Activated T-cell treated with anti-CD3 and anti-CD28 coated beads for 24 hours (primary cell): ENCODE measurements around the gene XPA.
"Not testable (repeated sequence)": the region's sequence is repeated elsewhere in the genome, so short reads cannot be mapped to it uniquely, and the experiment has no call there.

Source experiments
- DNase-seq: peaks from one replicate; pipeline ENCODE4 v3.0.0-alpha.2; 2020; ENCODE audit warnings: low read depth

Gene XPA

DNA sequence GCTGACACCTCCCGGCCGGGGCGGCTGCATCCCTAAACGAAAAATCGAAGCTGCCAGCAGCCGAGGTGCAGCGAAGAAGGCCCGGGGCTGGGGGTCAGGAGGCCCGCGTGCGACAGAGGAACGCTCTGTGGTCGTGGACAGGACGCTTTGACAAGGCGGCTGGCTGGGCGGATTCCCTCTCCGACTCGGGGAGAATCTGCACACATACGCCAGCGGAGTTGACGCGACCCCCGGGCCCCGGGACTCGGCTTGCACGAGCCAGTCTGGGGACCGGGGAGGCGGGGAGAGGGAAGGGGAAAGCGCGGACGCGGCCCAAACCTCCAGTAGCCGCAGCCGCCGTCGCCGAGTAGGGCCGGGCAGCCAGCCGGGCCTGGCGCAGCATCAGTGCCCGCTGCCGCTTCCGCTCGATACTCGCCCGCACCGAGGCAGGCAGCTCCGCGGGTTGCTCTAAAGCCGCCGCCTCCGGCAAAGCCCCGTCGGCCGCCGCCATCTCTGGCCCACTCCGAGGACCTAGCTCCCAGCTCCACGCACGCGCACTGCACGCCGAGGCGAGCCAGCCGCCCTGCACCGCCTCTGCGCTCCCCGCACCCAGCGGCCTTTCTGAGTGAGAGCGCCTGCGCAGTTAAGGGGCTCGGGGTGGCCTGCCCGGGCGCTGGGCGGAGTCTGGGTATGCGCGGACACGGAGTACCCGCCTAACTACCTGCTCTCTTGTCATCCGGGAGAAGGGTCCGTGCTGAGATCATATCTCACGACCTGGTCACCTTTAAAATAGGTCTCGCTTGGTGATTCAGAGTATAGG, at the start of gene XPA:
Gene XPA (minus strand): TSS at position 538 of the 799 bp plus-strand sequence. CDS start 48 bp downstream, at position 490.
- DNase-seq: peak; percentile 96

DNA sequence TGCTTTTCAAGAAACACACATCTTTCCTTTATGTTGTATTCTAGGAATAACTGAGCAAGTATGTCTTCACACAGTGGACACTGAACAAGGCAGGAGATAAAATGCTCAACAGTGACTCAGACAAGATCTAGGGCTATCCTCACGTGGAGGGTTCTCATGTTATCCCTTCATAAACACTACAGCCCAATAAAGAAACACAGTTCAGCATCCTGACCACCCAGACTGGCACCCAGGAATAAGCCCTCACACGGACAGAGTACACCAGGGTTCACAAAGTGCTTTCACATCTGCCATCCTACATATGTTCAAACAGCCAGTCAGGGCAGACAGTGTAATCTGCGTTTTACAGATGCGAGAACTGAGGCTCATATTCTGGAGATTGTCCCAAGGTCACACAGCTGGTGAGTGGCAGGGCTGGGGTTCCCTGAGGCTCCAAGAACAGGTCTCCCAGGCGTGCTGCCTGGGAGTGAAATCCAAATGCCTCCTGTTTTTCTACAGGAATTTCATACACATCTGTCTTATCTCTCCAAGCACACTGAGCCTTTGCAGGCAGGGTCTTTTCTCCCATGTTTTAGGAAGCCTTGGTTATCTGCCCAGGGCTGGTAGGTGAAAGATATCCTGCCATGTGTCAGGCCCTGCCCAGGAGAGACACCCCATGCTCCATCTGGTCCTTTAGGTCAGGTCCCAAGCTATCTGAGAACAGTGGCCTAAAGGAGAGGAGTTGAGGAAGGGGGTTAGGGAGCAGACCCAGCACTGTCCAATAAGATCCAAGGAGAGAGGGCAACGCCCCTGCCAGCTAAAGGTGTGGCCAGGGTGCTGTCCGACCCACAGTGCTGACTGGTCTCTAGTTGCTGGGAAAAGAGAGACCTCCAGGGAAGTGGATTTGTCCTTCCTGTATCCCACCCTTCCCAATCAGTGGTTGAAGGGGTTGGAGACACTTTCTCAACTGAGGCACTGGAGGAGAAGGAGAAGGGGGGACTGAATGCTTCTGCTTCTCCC, 47.9 kb upstream of the XPA start:
- no peak for DNase-seq

DNA sequence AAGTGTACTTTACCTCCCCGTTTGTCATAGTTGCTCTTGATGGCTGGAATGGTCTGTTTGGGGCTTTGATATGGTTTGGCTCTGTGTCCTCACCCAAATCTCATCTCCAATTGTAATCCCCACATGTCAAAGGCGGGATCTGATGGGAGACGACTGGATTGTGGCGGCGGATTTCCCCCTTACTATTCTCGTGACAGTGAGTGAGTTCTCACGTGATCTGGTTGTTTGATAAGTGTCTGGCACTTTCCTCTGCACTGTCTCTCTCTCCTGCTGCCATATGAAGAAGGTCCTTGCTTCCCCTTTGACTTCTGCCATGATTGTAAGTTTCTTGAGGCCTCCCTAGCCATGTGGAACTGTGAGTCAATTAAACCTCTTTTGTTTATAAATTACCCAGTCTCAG, 46.9 kb upstream of the XPA start:
- not testable (repeated sequence) for DNase-seq

DNA sequence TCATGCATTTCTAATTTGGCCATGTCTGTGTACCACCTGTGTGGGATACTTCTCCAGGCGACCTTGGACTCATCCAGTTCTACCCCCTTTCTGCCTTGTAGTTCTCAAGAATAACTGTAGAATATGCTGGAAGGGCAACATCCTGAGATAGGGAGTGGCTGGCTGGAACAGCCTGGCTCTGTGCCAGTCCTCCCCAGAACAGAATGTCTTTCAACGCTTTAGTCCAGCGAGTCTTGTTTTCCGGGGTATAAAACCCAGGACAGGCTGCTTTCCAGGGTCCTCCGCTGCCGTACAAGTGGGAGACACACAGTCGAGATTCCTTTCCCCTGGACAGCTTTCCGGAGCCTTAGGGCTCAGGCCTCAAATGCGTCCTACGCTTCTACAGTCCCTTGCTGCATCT, 45.4 kb upstream of the XPA start:
- no peak for DNase-seq

DNA sequence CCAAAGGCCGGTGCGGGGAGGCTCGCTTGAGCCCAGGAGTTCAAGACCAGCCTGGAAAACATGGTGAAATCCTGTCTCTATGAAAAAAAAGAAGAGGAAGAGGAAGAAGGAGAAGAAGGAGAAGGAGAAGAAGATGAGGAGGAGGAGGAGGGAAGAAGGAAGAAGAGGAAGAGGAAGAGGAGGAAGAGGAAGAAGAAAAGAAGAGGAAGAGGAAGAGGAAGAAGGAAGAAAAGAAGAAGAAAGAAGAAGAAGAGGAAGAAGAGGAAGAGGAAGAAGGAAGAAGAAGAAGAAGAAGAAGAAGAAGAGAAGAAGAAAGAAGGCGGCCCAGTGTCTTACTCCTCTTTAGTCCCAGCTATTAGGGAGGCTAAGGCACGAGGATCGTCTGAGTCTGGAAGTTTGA, 44.8 kb upstream of the XPA start:
- DNase-seq: no peak

DNA sequence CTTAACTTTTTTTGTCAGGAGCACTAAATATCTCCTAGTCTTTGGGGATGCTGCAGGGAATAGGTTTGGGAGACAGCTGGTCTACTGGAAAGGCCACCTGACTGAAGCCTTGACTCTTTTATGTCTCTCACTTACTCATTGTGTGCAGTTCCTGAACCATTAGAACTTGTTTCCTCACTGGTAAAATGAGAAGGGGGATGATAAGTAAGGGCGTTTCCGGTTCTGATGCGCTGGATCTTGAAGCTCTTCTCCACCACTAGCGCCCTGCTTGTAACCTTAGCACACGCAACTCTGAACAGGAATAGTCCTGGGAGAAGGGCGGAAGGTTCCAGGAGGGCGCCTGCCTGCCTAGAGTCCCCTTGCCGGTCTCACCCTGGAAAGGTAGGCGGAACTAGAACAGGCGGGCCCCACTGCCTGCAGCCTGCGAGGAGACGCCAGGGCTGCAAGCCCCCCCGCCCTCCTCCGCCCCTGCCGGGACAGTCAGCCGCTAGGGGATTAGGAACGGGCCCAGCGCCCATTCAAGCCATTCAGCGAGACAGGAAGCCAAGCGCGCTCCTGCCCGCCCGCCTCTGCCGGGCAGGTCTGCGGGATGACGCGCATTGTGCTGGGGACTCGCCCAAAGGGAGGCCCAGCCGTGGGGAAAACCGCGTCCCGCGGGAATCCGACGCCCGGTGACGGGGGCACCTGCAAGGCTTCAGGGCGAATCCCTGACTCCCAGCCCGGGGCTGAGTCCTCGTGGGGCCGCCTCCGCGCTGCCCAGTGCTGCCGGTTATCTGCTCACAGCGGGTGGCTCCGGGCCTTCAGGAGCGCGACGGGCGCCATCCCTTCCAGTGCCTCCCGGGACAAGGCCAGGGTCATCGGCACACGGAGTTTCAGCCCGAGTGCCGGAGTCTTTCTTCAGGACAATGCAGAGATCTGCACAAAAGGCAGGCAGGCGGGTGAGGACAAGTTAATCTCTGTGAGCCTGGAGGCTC, 44.0 kb upstream of the XPA start:
- peak; percentile 19 for DNase-seq

DNA sequence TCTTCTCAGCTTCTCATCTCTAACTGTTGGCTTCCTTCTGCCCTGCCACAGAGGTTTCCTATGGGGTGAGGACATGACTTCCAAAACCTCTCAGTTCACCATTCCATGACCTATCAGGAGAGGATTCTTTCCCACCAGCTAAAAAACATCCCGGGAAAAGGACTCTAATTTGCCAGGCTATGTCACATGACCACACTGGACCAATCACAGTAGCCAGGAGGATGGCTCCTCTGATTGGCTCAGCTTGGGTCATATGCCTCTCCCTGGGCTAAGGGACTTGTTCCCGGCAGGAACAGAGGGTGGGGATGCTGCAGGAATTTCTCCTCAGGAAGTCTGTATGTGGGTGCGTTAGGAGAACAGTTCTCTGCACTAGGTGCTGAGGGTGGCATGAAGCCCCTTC, 40.3 kb upstream of the XPA start:
- no peak for DNase-seq

DNA sequence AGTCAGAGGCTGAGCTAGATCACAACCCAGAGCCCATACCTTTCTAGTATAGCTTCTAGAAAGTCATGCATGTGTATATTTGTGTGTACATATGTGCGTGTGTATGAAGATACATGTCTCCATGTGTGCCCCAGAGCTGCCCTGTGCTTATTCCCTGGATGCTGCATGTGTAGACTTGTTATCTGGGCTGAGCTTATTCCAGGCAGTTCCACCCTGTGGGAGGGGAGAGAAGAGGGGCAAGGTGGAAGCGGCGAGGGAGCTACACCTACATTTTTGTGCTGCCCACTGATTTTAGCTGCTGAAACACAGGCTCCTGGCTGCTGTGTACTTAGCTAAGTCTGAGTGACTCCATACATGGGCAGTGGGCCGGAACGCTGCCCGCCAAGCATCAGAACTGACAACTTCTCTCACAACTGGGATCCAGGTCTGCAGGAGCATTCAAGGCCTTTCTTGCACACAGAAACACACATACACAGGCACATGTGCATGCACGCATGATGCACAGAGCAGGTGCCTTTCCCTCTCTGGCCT, 38.0 kb upstream of the XPA start:
- DNase-seq: no peak

DNA sequence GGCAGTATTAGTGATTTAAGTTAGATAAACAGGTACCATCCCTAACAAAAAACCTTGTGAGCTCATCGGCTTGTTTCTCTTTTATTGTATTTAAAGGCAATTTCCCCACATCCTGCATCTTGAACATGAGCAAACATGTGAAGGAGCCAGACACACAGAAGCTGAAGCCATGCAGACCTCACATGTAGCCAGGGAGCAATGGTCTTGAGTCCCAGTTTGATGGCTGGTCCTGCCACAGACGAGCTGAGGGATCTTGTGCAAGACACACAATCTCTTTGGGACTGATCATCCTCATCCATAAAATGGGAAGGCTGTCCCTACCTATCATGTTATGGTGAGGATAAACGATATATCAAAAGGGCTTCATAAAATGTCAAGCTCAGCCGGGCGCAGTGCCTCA, 29.6 kb upstream of the XPA start:
- no peak for DNase-seq

DNA sequence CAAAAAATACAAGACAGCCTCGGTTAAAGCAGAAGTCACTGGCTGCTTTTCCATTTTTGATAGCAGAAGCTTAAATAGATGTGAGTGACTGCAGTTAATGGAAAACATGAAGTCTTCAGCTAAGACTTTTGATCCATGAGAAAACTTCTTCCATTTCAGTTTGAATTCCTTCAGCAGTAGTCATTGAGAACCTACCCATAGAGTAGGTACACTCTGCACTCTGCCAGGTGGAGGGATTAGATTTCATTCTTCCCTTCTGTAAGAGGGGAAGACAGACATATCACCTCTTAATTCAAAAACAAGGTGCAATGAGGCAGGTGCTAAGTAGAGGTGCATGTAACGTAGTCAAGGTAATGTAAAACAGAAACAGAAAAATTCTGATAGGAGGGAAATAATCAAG, 26.7 kb upstream of the XPA start:
- no peak for DNase-seq

DNA sequence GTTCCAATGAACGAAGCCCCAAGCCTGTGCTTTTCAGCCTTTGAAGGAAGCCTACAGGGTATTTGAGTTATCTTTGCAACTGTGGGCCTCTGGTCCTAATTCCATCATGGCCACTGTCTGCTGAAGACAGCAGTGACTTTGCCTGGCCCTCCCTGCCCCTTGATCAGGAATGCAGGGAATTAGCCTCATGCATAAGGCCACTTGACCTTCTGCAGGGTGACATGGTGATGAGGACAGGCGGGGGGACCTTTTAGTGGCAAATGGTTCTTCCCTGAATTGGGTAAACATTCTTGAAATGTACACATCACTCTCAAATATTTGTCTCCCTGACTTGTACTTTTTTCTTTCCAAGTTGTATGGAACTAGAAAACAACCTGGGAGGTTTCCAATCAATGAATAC, 25.2 kb upstream of the XPA start:
- no peak for DNase-seq

DNA sequence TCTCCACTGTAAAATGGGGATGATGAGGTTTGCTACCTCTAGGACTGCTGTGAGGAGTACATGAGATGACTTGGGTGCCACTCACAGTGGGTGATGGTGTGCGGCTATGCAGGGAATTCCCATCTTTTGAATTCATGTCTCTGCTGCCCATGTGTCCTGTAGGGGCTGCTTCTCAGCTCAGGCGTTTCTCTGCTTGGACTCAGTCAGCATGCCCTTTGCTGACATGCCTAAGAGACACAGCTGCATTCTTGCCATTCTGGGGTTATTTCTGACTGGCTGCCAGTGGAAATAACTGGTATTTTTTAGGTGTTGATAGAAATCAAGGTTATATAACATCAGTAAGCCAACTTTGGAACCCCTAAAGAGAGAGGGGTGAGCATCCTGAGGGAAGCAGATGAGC, 24.3 kb upstream of the XPA start:
- no peak for DNase-seq

DNA sequence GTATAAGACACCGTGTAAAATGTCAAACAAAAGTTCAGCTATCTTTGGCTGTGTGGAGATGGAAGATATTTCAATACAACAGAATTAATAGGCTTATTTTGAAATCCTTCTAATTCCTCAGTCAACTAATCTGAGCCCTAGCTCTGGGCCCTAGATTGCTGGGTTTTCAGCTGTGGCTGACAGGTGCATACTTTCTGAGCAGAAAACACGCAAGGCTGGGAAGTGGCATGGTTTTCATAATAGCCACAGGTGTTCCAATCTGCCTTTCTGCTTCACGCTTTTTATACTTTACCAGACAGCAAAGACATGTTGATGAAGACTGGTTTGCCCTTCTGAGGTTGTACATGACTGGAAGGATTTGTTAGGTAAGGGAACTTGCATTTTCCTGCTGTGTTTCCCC, 20.7 kb upstream of the XPA start:
- DNase-seq: no peak

DNA sequence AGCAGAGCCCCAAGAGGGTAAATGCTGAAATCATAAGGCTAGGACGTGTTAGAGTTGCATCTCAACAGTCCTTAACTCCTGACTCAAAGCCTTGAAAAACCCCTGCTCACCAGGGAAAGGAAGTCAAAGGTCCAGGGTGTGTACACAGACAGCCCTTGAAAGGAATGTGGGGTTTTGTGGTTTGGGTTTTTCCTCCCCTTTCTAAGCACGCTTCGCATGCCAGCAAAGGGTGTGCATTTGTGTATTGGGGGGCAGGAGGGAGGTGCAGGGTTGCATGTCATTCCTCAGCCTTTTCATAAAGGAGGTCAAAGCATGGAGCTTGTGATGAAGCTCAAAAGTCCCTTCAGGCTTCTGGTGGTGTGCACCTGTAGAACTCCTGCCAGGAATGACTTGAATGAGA, 17.3 kb upstream of the XPA start:
- no peak for DNase-seq

DNA sequence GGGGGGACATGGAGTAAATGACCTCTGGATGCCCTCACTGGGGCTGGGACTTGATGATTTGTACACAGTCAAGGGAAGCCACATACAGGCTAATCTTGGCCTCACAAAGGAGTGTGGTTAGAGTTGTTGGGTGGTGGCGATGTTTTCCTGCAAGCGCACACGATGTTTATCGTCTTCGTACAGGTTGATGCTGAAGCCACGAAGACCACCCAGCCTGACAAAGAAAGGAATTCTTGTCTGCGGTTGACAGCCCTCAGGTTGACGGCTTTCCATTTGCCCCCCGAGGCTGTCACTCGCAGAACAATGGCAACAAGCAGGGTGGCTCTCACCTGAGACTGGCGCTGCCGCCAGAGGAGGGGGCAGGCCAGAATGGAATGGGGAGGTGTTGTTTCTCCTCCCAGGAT, 14.1 kb upstream of the XPA start:
- DNase-seq: no peak

DNA sequence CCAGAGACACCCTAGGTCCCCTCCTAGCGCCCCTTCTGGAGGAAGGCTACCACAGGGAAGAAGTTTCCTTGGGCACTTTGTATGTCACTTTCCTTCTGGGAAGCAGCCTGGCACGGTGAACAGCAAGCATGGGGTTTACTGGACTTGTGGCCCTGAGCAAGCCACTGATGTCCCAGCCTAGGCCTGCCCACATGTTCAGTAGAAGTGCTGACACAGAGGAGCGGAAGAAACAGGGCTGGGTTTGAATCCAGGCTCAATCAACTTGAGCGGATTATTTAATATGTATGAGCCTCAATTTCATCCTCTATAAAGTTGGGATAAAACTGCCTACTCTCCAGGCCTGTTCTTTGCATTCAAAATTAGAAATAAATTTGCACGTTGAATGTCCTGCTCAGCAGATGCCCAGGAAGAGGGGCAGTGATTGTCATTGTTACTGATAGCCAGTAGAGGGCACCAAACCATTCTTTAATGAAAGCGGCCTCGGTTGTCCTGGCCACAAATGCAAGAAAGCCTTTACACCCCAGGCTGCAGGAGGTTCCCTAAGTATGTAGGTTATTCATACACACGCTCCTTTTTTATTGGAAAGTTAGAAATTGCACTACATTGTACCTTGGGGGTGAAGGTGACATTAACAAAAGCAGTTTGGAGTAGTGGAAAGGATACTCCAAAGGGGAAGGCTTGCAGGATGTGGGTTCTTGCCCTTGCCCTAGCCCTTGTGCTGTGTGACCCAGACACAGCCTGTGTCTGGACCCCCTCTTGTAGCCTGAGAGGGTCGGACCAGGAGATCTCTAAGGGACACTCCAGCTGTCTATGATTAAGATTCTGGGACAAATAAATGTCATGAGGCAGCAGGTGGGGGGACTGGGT, 13.4 kb upstream of the XPA start:
- peak; percentile 26 for DNase-seq

DNA sequence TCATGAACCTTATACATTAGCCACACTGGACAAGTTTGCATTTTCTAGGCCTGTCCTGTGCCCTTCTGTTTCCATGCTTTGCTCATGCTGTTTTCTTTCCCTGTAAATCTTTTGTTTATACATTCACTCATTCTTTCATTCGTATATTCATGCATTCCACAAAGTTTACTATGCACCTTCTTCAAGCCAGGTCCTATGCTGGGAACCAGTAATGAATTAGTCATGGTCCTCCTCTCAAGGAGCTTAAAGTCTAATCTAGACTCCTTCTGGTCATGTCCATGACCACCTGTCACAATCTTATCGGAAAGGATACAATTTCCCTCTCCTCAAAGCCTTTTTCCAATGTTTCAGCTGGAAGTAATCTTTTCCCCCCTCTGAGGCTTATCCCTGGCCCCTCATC, 9.1 kb upstream of the XPA start:
- no peak for DNase-seq

DNA sequence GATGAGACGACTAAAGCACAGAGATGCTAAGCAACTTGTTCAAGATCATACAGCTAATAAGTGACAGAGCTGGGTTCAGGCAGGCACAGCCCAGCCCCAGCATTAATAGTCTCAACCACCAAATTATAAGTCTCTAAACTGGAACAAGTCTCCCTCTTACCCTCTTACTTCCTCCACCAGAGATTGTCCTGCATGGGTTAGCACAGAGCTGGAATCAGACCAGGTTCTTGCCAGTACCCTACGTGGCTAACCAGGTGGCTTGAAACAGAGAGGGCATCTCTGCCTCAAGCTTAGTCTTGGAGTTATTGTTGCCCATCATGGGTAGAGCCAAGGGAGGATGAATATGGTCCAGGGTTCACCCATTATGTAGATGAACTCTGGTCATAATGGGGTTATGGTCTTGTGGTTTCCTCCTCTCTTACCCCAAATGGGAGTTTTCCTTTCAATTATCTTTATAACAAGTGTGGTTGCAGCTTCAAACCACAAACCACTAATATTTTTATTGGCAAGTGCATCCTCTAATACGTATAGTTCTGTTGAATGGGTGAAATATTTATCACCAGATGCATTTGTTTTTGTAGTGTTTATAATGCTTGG, 8.3 kb upstream of the XPA start:
- no peak for DNase-seq

DNA sequence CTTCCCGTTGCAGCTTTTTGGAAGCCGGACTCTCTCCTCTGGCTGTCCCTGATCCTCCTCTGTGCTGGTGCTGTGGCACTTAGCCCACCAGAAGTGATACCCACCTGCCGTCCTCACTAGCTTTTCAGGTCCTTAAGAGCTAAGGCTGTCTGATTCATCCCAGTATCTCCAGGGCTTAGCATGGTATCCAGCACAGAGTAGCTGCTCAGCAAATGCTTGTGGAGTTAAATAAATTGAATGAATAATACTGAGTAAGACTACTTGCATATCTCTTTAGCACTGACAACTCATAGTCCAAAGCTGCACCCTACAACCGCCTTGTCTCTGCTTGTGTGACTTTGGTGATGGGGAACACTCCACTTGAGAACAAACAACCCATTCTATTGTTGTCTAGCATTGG, 7.7 kb upstream of the XPA start:
- DNase-seq: no peak

DNA sequence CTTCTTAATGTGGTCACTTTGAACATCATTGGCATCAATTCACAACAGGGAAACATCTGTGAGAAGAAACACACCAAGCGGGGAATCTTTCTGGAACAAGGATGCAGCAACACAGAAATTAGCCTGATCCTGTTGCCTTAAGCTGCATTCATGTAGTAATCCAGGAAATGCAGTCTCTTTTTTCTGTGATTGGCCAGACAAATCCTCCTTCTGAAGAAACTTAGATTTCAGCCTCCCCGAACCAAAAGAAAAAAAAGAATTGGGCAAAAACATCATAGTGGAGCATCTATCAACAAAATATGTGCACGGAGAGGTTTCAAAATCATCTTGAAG, 7.2 kb upstream of the XPA start:
- no peak for DNase-seq
